ENCODE data around the gene GABRR2. TPM values are rescaled to one million over a fixed set of nuclear protein-coding genes. Genes with fewer than 3 reads are reported as not detected.

The GABRR2 gene
- under 1 TPM; 0.70 to 0.78 TPM for total RNA-seq

- Mint-ChIP-seq H3K36me3 (ENCODE audit: low read depth) (peaks cover 17% of the 10 kb centered on the region), H3K4me3 (no peak within 1 kb of the TSS), H3K27ac (no peak within 1 kb of the TSS), H3K9me3 (no peaks in the 10 kb centered on the region), H3K4me1 (no peaks in the 10 kb centered on the region), H3K27me3 (peaks cover under 1% of the 10 kb centered on the region)
- no peak for DNase-seq
- POLR2A ChIA-PET = no interaction called here
- CTCF ChIA-PET = interaction anchor here (1.5 kb wide), 1 partner anchor 57 kb away, joined by 7 read pairs; no protein-coding TSS in a partner anchor
Observed at GRCh38 chr6:89315249-89315885, at the start of gene GABRR2. Gene GABRR2 (minus strand): TSS chr6:89315299. CDS start chr6:89315165, 134 bp downstream.

GRCh38 chr6:89364586-89364985 is 49.5 kb upstream of the GABRR2 start:
- Mint-ChIP-seq H3K4me3 (no peak overlapping the region), H3K9me3 (peaks cover 3% of the 10 kb centered on the region), H3K4me1 (peaks cover 31% of the 10 kb centered on the region), H3K27ac (no peak overlapping the region), H3K36me3 (ENCODE audit: low read depth) (peaks cover 3% of the 10 kb centered on the region), H3K27me3 (no peaks in the 10 kb centered on the region)
- ChIA-PET CTCF (interaction anchor here (0.7 to 6.2 kb wide), 3 partner anchors 8 to 68 kb away, joined by 4 to 63 read pairs (median 23); partner anchors contain the start of gene UBE2J1), POLR2A (interaction anchor here (0.6 to 6.9 kb wide), 2 partner anchors 10 to 13 kb away, joined by 3 to 38 read pairs; partner anchors contain the start of gene UBE2J1)
- no peak for DNase-seq

- POLR2A ChIA-PET = interaction anchor here (6.9 kb wide), 1 partner anchor 9 kb away, joined by 38 read pairs; the partner anchor contains the start of gene UBE2J1
- CTCF ChIA-PET = interaction anchor here (1.0 to 6.2 kb wide), 3 partner anchors 11 to 15 kb away, joined by 3 to 63 read pairs (median 7); no protein-coding TSS in a partner anchor
- no peak overlapping the region for H3K4me3 Mint-ChIP-seq
- no peaks in the 10 kb centered on the region for H3K27me3 Mint-ChIP-seq
- DNase-seq = no peak
- H3K9me3 Mint-ChIP-seq = peaks cover 3% of the 10 kb centered on the region
- peak overlapping the region; percentile 1 for H3K27ac Mint-ChIP-seq
- H3K36me3 Mint-ChIP-seq (ENCODE audit: low read depth) = peaks cover 3% of the 10 kb centered on the region
- H3K4me1 Mint-ChIP-seq = peaks cover 53% of the 10 kb centered on the region
Observed at GRCh38 chr6:89361171-89361570, 46.1 kb upstream of the GABRR2 start.

GRCh38 chr6:89360415-89360999 is 45.4 kb upstream of the GABRR2 start:
- H3K27ac Mint-ChIP-seq = peak overlapping the region; percentile 33
- POLR2A ChIA-PET = no interaction called here
- no peak overlapping the region for H3K4me3 Mint-ChIP-seq
- CTCF ChIA-PET = interaction anchor here (1.0 to 6.2 kb wide), 5 partner anchors 8 to 67 kb away, joined by 3 to 63 read pairs (median 6); no protein-coding TSS in a partner anchor
- H3K27me3 Mint-ChIP-seq = no peaks in the 10 kb centered on the region
- peaks cover 57% of the 10 kb centered on the region for H3K4me1 Mint-ChIP-seq
- DNase-seq = no peak
- H3K9me3 Mint-ChIP-seq = peaks cover 3% of the 10 kb centered on the region
- H3K36me3 Mint-ChIP-seq (ENCODE audit: low read depth) = peaks cover 3% of the 10 kb centered on the region

- Mint-ChIP-seq H3K36me3 (ENCODE audit: low read depth) (peaks cover 3% of the 10 kb centered on the region), H3K9me3 (peaks cover 3% of the 10 kb centered on the region), H3K4me1 (peaks cover 52% of the 10 kb centered on the region), H3K4me3 (no peak overlapping the region), H3K27me3 (no peaks in the 10 kb centered on the region), H3K27ac (no peak overlapping the region)
- CTCF ChIA-PET = interaction anchor here (1.0 to 6.2 kb wide), 4 partner anchors 9 to 66 kb away, joined by 3 to 63 read pairs (median 6); no protein-coding TSS in a partner anchor
- POLR2A ChIA-PET = interaction anchor here (1.0 to 1.1 kb wide), 3 partner anchors 9 to 279 kb away, joined by 3 to 5 read pairs (median 3); partner anchors contain the start of genes LYRM2 and PM20D2
- no peak for DNase-seq
Observed at GRCh38 chr6:89359561-89359960, 44.5 kb upstream of the GABRR2 start.

GRCh38 chr6:89357390-89357789 is 42.3 kb upstream of the GABRR2 start:
- peaks cover under 1% of the 10 kb centered on the region for H3K9me3 Mint-ChIP-seq
- H3K27me3 Mint-ChIP-seq = no peaks in the 10 kb centered on the region
- peak; percentile 22 for DNase-seq
- peak overlapping the region; percentile 85 for H3K27ac Mint-ChIP-seq
- POLR2A ChIA-PET = interaction anchor here (0.9 to 9.4 kb wide), 8 partner anchors 9 to 276 kb away, joined by 3 to 131 read pairs (median 6); partner anchors contain the start of gene PNRC1
- peak overlapping the region; percentile 77 for H3K4me3 Mint-ChIP-seq
- H3K36me3 Mint-ChIP-seq (ENCODE audit: low read depth) = peaks cover 2% of the 10 kb centered on the region
- peaks cover 61% of the 10 kb centered on the region for H3K4me1 Mint-ChIP-seq
- CTCF ChIA-PET = interaction anchor here (0.9 to 4.6 kb wide), 5 partner anchors 10 to 375 kb away, joined by 3 to 72 read pairs (median 7); partner anchors contain the start of gene LYRM2

GRCh38 chr6:89356642-89357170 is 41.6 kb upstream of the GABRR2 start:
- ChIA-PET POLR2A (interaction anchor here (0.7 to 9.4 kb wide), 7 partner anchors 10 to 275 kb away, joined by 3 to 131 read pairs (median 6); partner anchors contain the start of gene PNRC1), CTCF (interaction anchor here (0.9 to 4.6 kb wide), 6 partner anchors 11 to 374 kb away, joined by 3 to 72 read pairs (median 6); partner anchors contain the start of gene LYRM2)
- Mint-ChIP-seq H3K27me3 (no peaks in the 10 kb centered on the region), H3K9me3 (no peaks in the 10 kb centered on the region), H3K36me3 (ENCODE audit: low read depth) (no peaks in the 10 kb centered on the region), H3K4me3 (peak overlapping the region; percentile 77), H3K4me1 (peaks cover 61% of the 10 kb centered on the region), H3K27ac (peak overlapping the region; percentile 85)
- DNase-seq = no peak

- H3K4me3 Mint-ChIP-seq = no peak overlapping the region
- no peak for DNase-seq
- H3K36me3 Mint-ChIP-seq (ENCODE audit: low read depth) = no peaks in the 10 kb centered on the region
- H3K4me1 Mint-ChIP-seq = peaks cover 63% of the 10 kb centered on the region
- CTCF ChIA-PET = interaction anchor here (1.4 to 4.6 kb wide), 3 partner anchors 12 to 77 kb away, joined by 3 to 72 read pairs (median 28); no protein-coding TSS in a partner anchor
- no peaks in the 10 kb centered on the region for H3K27me3 Mint-ChIP-seq
- no peak overlapping the region for H3K27ac Mint-ChIP-seq
- H3K9me3 Mint-ChIP-seq = no peaks in the 10 kb centered on the region
- POLR2A ChIA-PET = interaction anchor here (7.8 to 9.4 kb wide), 2 partner anchors 57 to 274 kb away, joined by 64 to 131 read pairs; partner anchors contain the start of gene PNRC1
Observed at GRCh38 chr6:89355511-89356194, 40.6 kb upstream of the GABRR2 start.

GRCh38 chr6:89353702-89354392 is 38.7 kb upstream of the GABRR2 start:
- POLR2A ChIA-PET = interaction anchor here (2.2 to 9.4 kb wide), 5 partner anchors 18 to 284 kb away, joined by 9 to 131 read pairs (median 25); partner anchors contain the start of genes LYRM2, PM20D2 and PNRC1
- H3K4me3 Mint-ChIP-seq = peak overlapping the region; percentile 90
- no peaks in the 10 kb centered on the region for H3K9me3 Mint-ChIP-seq
- peaks cover 67% of the 10 kb centered on the region for H3K4me1 Mint-ChIP-seq
- CTCF ChIA-PET = interaction anchor here (1.1 to 4.6 kb wide), 2 partner anchors 10 to 19 kb away, joined by 3 to 72 read pairs; no protein-coding TSS in a partner anchor
- no peak for DNase-seq
- H3K27ac Mint-ChIP-seq = peak overlapping the region; percentile 80
- no peaks in the 10 kb centered on the region for H3K27me3 Mint-ChIP-seq
- peaks cover 15% of the 10 kb centered on the region for H3K36me3 Mint-ChIP-seq (ENCODE audit: low read depth)

- no peaks in the 10 kb centered on the region for H3K27me3 Mint-ChIP-seq
- H3K36me3 Mint-ChIP-seq (ENCODE audit: low read depth) = peaks cover 19% of the 10 kb centered on the region
- POLR2A ChIA-PET = interaction anchor here (0.9 to 9.4 kb wide), 10 partner anchors 9 to 389 kb away, joined by 4 to 131 read pairs (median 16); partner anchors contain the start of genes LYRM2, PM20D2, PNRC1 and RNGTT
- H3K4me1 Mint-ChIP-seq = peaks cover 71% of the 10 kb centered on the region
- peak overlapping the region; percentile 90 for H3K4me3 Mint-ChIP-seq
- peak overlapping the region; percentile 80 for H3K27ac Mint-ChIP-seq
- DNase-seq = no peak
- CTCF ChIA-PET = interaction anchor here (1.0 to 3.4 kb wide), 2 partner anchors 11 to 55 kb away, joined by 3 to 23 read pairs; no protein-coding TSS in a partner anchor
- H3K9me3 Mint-ChIP-seq = no peaks in the 10 kb centered on the region
Observed at GRCh38 chr6:89353118-89353556, 38.0 kb upstream of the GABRR2 start.

Measured in activated CD4-positive, alpha-beta memory T cell treated with anti-CD3 and anti-CD28 coated beads, Interleukin-2, amount 10 ng/mL, durations not matched to agents 7 days and 5 days (primary cell).